Right ventricle myocardium inferior (tissue), 1 donor: ENCODE measurements around the gene MICAL1. TPM values are rescaled to one million over a fixed set of nuclear protein-coding genes. Genes with fewer than 3 reads are reported as not detected.
"Not testable (repeated sequence)": the region's sequence is repeated elsewhere in the genome, so short reads cannot be mapped to it uniquely, and the experiment has no call there.

Experiments used
- ATAC-seq: fragments of 200-7000 bp; cut with Tn5 transposase; one replicate; pipeline ENCODE4 v1.9.1; 2020; ENCODE audit warnings: mild to moderate bottlenecking, moderate library complexity
- DNase-seq: peaks from one replicate; pipeline ENCODE4 v3.0.0; 2021; ENCODE audit errors: missing footprints
- intact Hi-C: fragments of 100-400 bp; cut with DNase I; formaldehyde crosslinking; loops from one replicate; pipeline ENCODE4 v1.11.0; 2022
- total RNA-seq: library from RNA; stranded (reverse); fragmentation: NEBNext Ultra II Directional; extraction: Animal tissue kit (Norgen Biotek cat#: 25700); gene quantifications from one replicate; pipeline ENCODE4 v1.2.1, GENCODE V29; 2021
- donor health status: DM: no; HTN: yes; CAD: no; lungs with severe emphysema.

The MICAL1 gene
- total RNA-seq, 1 donor from 2014 or later: 8.3 TPM

GRCh38 chr6:109478841-109479624 is 23.5 kb upstream of the MICAL1 start:
- DNase-seq: no peak
- intact Hi-C loops: no loop called here
- no peak for ATAC-seq

- intact Hi-C loops: no loop called here
- ATAC-seq (no peak), DNase-seq (no peak)
These were observed 22.7 kb upstream of the MICAL1 start for GRCh38 chr6:109478222-109478805.

- ATAC-seq: no peak
- DNase-seq: no peak
- intact Hi-C loops: no loop called here
These were observed 22.2 kb upstream of the MICAL1 start for GRCh38 chr6:109477725-109478124.

GRCh38 chr6:109477184-109477583 is 21.6 kb upstream of the MICAL1 start:
- no peak for DNase-seq
- intact Hi-C loops: no loop called here
- no peak for ATAC-seq

GRCh38 chr6:109475625-109476024 is 20.1 kb upstream of the MICAL1 start:
- intact Hi-C loops: no loop called here
- ATAC-seq: no peak
- DNase-seq: no peak

GRCh38 chr6:109474995-109475394 is 19.4 kb upstream of the MICAL1 start:
- DNase-seq: no peak
- intact Hi-C loops: no loop called here
- ATAC-seq: no peak

- DNase-seq (no peak), ATAC-seq (no peak)
- intact Hi-C loops: no loop called here
These were observed 17.5 kb upstream of the MICAL1 start for GRCh38 chr6:109473120-109473519.

- DNase-seq (no peak), ATAC-seq (no peak)
- intact Hi-C loops: no loop called here
These were observed 16.8 kb upstream of the MICAL1 start for GRCh38 chr6:109472132-109472995.

GRCh38 chr6:109471105-109471810 is 15.7 kb upstream of the MICAL1 start:
- ATAC-seq (no peak), DNase-seq (no peak)
- intact Hi-C loops: no loop called here

GRCh38 chr6:109469591-109470189 is 14.1 kb upstream of the MICAL1 start:
- DNase-seq (no peak), ATAC-seq (no peak)
- intact Hi-C loops: no loop called here

- intact Hi-C loops: no loop called here
- ATAC-seq: no peak
- DNase-seq: no peak
These were observed 12.1 kb upstream of the MICAL1 start for GRCh38 chr6:109467696-109468095.

GRCh38 chr6:109466212-109466923 is 10.8 kb upstream of the MICAL1 start:
- ATAC-seq (no peak), DNase-seq (no peak)
- intact Hi-C loops: no loop called here

- DNase-seq (no peak), ATAC-seq (peak; percentile 56)
- intact Hi-C loops: no loop called here
These were observed 10.2 kb upstream of the MICAL1 start for GRCh38 chr6:109465772-109466171.

- ATAC-seq (no peak), DNase-seq (no peak)
- intact Hi-C loops: no loop called here
These were observed 6.4 kb upstream of the MICAL1 start for GRCh38 chr6:109461733-109462526.

- intact Hi-C loops, DNase-seq, ATAC-seq: not testable (repeated sequence)
These were observed 5.6 kb upstream of the MICAL1 start for GRCh38 chr6:109461205-109461604.

- ATAC-seq (no peak), DNase-seq (no peak)
- intact Hi-C loops: no loop called here
These were observed 4.7 kb upstream of the MICAL1 start for GRCh38 chr6:109460161-109460829.
